T-helper 9 cell (primary cell): ENCODE data around the gene PAK5.
A peak's percentile ranks its signal among the peaks of the same experiment; 100 is the strongest.

Experiments used
- DNase-seq: peaks from one replicate; pipeline ENCODE4 v3.0.0-alpha.2; 2020

PAK5 gene

GRCh38 chr20:9615118-9615517 is 223.8 kb downstream of the PAK5 start:
- DNase-seq = no peak

- DNase-seq = no peak
Measured at GRCh38 chr20:9613871-9614270, 225.0 kb downstream of the PAK5 start.

- DNase-seq = no peak
Measured at GRCh38 chr20:9611921-9612320, 227.0 kb downstream of the PAK5 start.

- no peak for DNase-seq
Measured at GRCh38 chr20:9610665-9611064, 228.2 kb downstream of the PAK5 start.

GRCh38 chr20:9609887-9610502 is 228.9 kb downstream of the PAK5 start:
- DNase-seq = peak; percentile 1

- no peak for DNase-seq
Measured at GRCh38 chr20:9608639-9609340, 230.1 kb downstream of the PAK5 start.

GRCh38 chr20:9602847-9603183 is 236.1 kb downstream of the PAK5 start:
- DNase-seq = no peak

- no peak for DNase-seq
Measured at GRCh38 chr20:9600562-9600961, 238.3 kb downstream of the PAK5 start.

- DNase-seq = no peak
Measured at GRCh38 chr20:9597547-9597946, 241.3 kb downstream of the PAK5 start.

GRCh38 chr20:9595763-9596162 is 243.1 kb downstream of the PAK5 start:
- no peak for DNase-seq

- DNase-seq = no peak
Measured at GRCh38 chr20:9594284-9594875, 244.5 kb downstream of the PAK5 start.

- no peak for DNase-seq
Measured at GRCh38 chr20:9592419-9592818, 246.5 kb downstream of the PAK5 start.

- DNase-seq = no peak
Measured at GRCh38 chr20:9591080-9591479, 247.8 kb downstream of the PAK5 start.

GRCh38 chr20:9590189-9590588 is 248.7 kb downstream of the PAK5 start:
- DNase-seq = no peak

GRCh38 chr20:9588706-9589105 is 250.2 kb downstream of the PAK5 start:
- DNase-seq = no peak

GRCh38 chr20:9583151-9583550 is 255.7 kb downstream of the PAK5 start:
- DNase-seq = no peak

GRCh38 chr20:9582137-9582536 is 256.7 kb downstream of the PAK5 start:
- no peak for DNase-seq

- DNase-seq = no peak
Measured at GRCh38 chr20:9581509-9581908, 257.4 kb downstream of the PAK5 start.

- no peak for DNase-seq
Measured at GRCh38 chr20:9578594-9578993, 260.3 kb downstream of the PAK5 start.

GRCh38 chr20:9577397-9577796 is 261.5 kb downstream of the PAK5 start:
- no peak for DNase-seq

- DNase-seq = no peak
Measured at GRCh38 chr20:9576695-9577094, 262.2 kb downstream of the PAK5 start.

- DNase-seq = no peak
Measured at GRCh38 chr20:9575836-9576235, 263.0 kb downstream of the PAK5 start.

- DNase-seq = no peak
Measured at GRCh38 chr20:9574776-9575175, 264.1 kb downstream of the PAK5 start.

GRCh38 chr20:9574181-9574580 is 264.7 kb downstream of the PAK5 start:
- DNase-seq = no peak
